Nephron progenitor cell (in vitro differentiated cells): ENCODE measurements around the gene AUH.

ENCODE experiments used
- DNase-seq: peaks from one replicate; pipeline ENCODE4 v3.0.0; 2021
- H3K27ac Mint-ChIP-seq: 2 replicates; pipeline ENCODE4 v1.8.0; 2021; ENCODE audit warnings: mild to moderate bottlenecking, moderate library complexity, mixed read lengths
- H3K27me3 Mint-ChIP-seq: 2 replicates; pipeline ENCODE4 v1.8.0; 2021; ENCODE audit warnings: mild to moderate bottlenecking, low read depth, mixed read lengths; ENCODE audit not compliant: poor library complexity
- H3K36me3 Mint-ChIP-seq: 2 replicates; pipeline ENCODE4 v1.8.0; 2021; ENCODE audit warnings: low read depth, mixed read lengths
- H3K4me1 Mint-ChIP-seq: 2 replicates; pipeline ENCODE4 v1.8.0; 2021; ENCODE audit warnings: mixed read lengths
- H3K4me3 Mint-ChIP-seq: 2 replicates; pipeline ENCODE4 v1.8.0; 2021; ENCODE audit warnings: mild to moderate bottlenecking, moderate library complexity, mixed read lengths
- H3K9me3 Mint-ChIP-seq: 2 replicates; pipeline ENCODE4 v1.8.0; 2021; ENCODE audit warnings: mild to moderate bottlenecking, moderate library complexity, mixed read lengths
- CTCF ChIP-seq: fragments of 200-600 bp; sonication (generic); IDR thresholded peaks from 2 replicates; pipeline ENCODE4 v1.5.0; 2021; ENCODE audit warnings: antibody characterized with exemption

AUH gene

GRCh38 chr9:91190062-91190461 lies 171.7 kb downstream of the AUH start:
- H3K27me3 Mint-ChIP-seq, result peaks cover 3% of the 10 kb centered on the region
- TF ChIP-seq CTCF, result no peak
- peaks cover 13% of the 10 kb centered on the region for H3K9me3 Mint-ChIP-seq
- no peak overlapping the region for H3K4me3 Mint-ChIP-seq
- peaks cover 6% of the 10 kb centered on the region for H3K36me3 Mint-ChIP-seq
- H3K27ac Mint-ChIP-seq, result no peak overlapping the region
- H3K4me1 Mint-ChIP-seq, result peaks cover 53% of the 10 kb centered on the region
- DNase-seq, result no peak

GRCh38 chr9:91188719-91189590 lies 172.8 kb downstream of the AUH start:
- peaks cover 43% of the 10 kb centered on the region for H3K4me1 Mint-ChIP-seq
- no peak overlapping the region for H3K4me3 Mint-ChIP-seq
- H3K9me3 Mint-ChIP-seq, result peaks cover 13% of the 10 kb centered on the region
- no peak for DNase-seq
- no peak overlapping the region for H3K27ac Mint-ChIP-seq
- TF ChIP-seq CTCF, result no peak
- H3K27me3 Mint-ChIP-seq, result peaks cover 3% of the 10 kb centered on the region
- peaks cover 6% of the 10 kb centered on the region for H3K36me3 Mint-ChIP-seq

GRCh38 chr9:91187965-91188344 lies 173.8 kb downstream of the AUH start:
- Mint-ChIP-seq H3K27ac (no peak overlapping the region), H3K4me1 (peaks cover 36% of the 10 kb centered on the region), H3K4me3 (no peak overlapping the region), H3K9me3 (peaks cover 13% of the 10 kb centered on the region), H3K36me3 (peaks cover 6% of the 10 kb centered on the region), H3K27me3 (peaks cover 3% of the 10 kb centered on the region)
- DNase-seq, result no peak
- TF ChIP-seq CTCF, result no peak

GRCh38 chr9:91187311-91187964 lies 174.3 kb downstream of the AUH start:
- H3K4me1 Mint-ChIP-seq, result peaks cover 36% of the 10 kb centered on the region
- no peak for DNase-seq
- peaks cover 6% of the 10 kb centered on the region for H3K36me3 Mint-ChIP-seq
- TF ChIP-seq CTCF, result no peak
- peaks cover 13% of the 10 kb centered on the region for H3K9me3 Mint-ChIP-seq
- no peak overlapping the region for H3K27ac Mint-ChIP-seq
- H3K27me3 Mint-ChIP-seq, result peaks cover 5% of the 10 kb centered on the region
- H3K4me3 Mint-ChIP-seq, result no peak overlapping the region

- Mint-ChIP-seq H3K4me1 (peaks cover 28% of the 10 kb centered on the region), H3K27ac (no peak overlapping the region), H3K9me3 (peaks cover 13% of the 10 kb centered on the region), H3K4me3 (no peak overlapping the region), H3K27me3 (peaks cover 5% of the 10 kb centered on the region), H3K36me3 (peaks cover 6% of the 10 kb centered on the region)
- TF ChIP-seq CTCF, result no peak
- DNase-seq, result no peak
Measured at GRCh38 chr9:91186632-91187108, 175.0 kb downstream of the AUH start.
